Hepatocyte (in vitro differentiated cells): Measurements from ENCODE around the gene PHEX.

ENCODE experiments used
- EZH2 ChIP-seq: fragments of 200-600 bp; sonication (generic); IDR thresholded peaks from 2 replicates; pipeline ENCODE4 v1.6.1; 2016; ENCODE audit warnings: antibody characterized with exemption, mild to moderate bottlenecking, borderline replicate concordance
- EZH2phosphoT487 ChIP-seq: fragments of 200-600 bp; sonication (generic); IDR thresholded peaks from one replicate; pipeline ENCODE4 v1.6.1; 2018; ENCODE audit warnings: antibody characterized with exemption, mild to moderate bottlenecking, low read depth, moderate library complexity; ENCODE audit not compliant: unreplicated experiment, severe bottlenecking
- TF ChIP-seq, protein P1 (sequence below): fragments of 200-600 bp; sonication (generic); IDR thresholded peaks from 2 replicates; pipeline ENCODE4 v1.5.1; 2016; ENCODE audit warnings: antibody characterized with exemption, mild to moderate bottlenecking; ENCODE audit not compliant: poor library complexity

- TF ChIP-seq, protein P1, sequence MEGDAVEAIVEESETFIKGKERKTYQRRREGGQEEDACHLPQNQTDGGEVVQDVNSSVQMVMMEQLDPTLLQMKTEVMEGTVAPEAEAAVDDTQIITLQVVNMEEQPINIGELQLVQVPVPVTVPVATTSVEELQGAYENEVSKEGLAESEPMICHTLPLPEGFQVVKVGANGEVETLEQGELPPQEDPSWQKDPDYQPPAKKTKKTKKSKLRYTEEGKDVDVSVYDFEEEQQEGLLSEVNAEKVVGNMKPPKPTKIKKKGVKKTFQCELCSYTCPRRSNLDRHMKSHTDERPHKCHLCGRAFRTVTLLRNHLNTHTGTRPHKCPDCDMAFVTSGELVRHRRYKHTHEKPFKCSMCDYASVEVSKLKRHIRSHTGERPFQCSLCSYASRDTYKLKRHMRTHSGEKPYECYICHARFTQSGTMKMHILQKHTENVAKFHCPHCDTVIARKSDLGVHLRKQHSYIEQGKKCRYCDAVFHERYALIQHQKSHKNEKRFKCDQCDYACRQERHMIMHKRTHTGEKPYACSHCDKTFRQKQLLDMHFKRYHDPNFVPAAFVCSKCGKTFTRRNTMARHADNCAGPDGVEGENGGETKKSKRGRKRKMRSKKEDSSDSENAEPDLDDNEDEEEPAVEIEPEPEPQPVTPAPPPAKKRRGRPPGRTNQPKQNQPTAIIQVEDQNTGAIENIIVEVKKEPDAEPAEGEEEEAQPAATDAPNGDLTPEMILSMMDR = no peak
- no peak for TF ChIP-seq EZH2
- TF ChIP-seq EZH2phosphoT487 = no peak
Observed at GRCh38 chrX:22141047-22141730, 109.1 kb downstream of the PHEX start.
